Nephron (organoid): ENCODE data around the gene ZNF555.

ENCODE experiments used
- H3K27ac Mint-ChIP-seq, 3 experiments: 2 replicates each; pipeline ENCODE4 v1.8.0; 2020; ENCODE audit warnings: mixed read lengths in 3 of 3, mild to moderate bottlenecking in 2 of 3, moderate library complexity in 1 of 3
- H3K27me3 Mint-ChIP-seq: 2 replicates; pipeline ENCODE4 v1.8.0; 2021; ENCODE audit warnings: low read depth, mild to moderate bottlenecking, moderate library complexity, mixed read lengths
- H3K36me3 Mint-ChIP-seq: 2 replicates; pipeline ENCODE4 v1.8.0; 2020; ENCODE audit warnings: low read depth, mixed read lengths
- H3K4me1 Mint-ChIP-seq: 2 replicates; pipeline ENCODE4 v1.8.0; 2020; ENCODE audit warnings: mixed read lengths
- H3K4me3 Mint-ChIP-seq, 3 experiments: 2 replicates each; pipeline ENCODE4 v1.8.0; 2020; ENCODE audit warnings: mild to moderate bottlenecking in 3 of 3, mixed read lengths in 3 of 3, moderate library complexity in 2 of 3
- H3K9me3 Mint-ChIP-seq: 2 replicates; pipeline ENCODE4 v1.8.0; 2020; ENCODE audit warnings: mixed read lengths
- TF ChIP-seq, protein P1 (sequence below), 3 experiments: fragments of 200-600 bp; sonication (generic); IDR thresholded peaks; one replicate each; pipeline ENCODE4 v1.5.0; 2021; ENCODE audit warnings: antibody characterized with exemption in 3 of 3; ENCODE audit not compliant: unreplicated experiment in 3 of 3

The ZNF555 gene

GRCh38 chr19:2834294-2834871 lies 6.9 kb upstream of the ZNF555 start:
- H3K27me3 Mint-ChIP-seq = no peaks in the 10 kb centered on the region
- H3K9me3 Mint-ChIP-seq = peaks cover 62% of the 10 kb centered on the region
- no peaks in the 10 kb centered on the region for H3K4me1 Mint-ChIP-seq
- no peak overlapping the region for H3K27ac Mint-ChIP-seq
- H3K4me3 Mint-ChIP-seq = no peak overlapping the region
- H3K36me3 Mint-ChIP-seq = peaks cover 93% of the 10 kb centered on the region
- TF ChIP-seq, protein P1, sequence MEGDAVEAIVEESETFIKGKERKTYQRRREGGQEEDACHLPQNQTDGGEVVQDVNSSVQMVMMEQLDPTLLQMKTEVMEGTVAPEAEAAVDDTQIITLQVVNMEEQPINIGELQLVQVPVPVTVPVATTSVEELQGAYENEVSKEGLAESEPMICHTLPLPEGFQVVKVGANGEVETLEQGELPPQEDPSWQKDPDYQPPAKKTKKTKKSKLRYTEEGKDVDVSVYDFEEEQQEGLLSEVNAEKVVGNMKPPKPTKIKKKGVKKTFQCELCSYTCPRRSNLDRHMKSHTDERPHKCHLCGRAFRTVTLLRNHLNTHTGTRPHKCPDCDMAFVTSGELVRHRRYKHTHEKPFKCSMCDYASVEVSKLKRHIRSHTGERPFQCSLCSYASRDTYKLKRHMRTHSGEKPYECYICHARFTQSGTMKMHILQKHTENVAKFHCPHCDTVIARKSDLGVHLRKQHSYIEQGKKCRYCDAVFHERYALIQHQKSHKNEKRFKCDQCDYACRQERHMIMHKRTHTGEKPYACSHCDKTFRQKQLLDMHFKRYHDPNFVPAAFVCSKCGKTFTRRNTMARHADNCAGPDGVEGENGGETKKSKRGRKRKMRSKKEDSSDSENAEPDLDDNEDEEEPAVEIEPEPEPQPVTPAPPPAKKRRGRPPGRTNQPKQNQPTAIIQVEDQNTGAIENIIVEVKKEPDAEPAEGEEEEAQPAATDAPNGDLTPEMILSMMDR (IDR thresholded peaks at IDR 0.05; ENCODE audit: unreplicated experiment in 3 of 3) = no peak

GRCh38 chr19:2837430-2837829 lies 3.8 kb upstream of the ZNF555 start:
- Mint-ChIP-seq H3K4me3 (no peak overlapping the region), H3K4me1 (peaks cover 4% of the 10 kb centered on the region), H3K27ac (no peak overlapping the region), H3K9me3 (peaks cover 50% of the 10 kb centered on the region), H3K27me3 (no peaks in the 10 kb centered on the region), H3K36me3 (peaks cover 80% of the 10 kb centered on the region)
- TF ChIP-seq, protein P1 (IDR thresholded peaks at IDR 0.05; ENCODE audit: unreplicated experiment in 3 of 3) = no peak

- Mint-ChIP-seq H3K4me3 (peak overlapping the region; percentile 84 to 93 (median 93)), H3K27me3 (no peaks in the 10 kb centered on the region), H3K4me1 (peaks cover 23% of the 10 kb centered on the region), H3K36me3 (peaks cover 74% of the 10 kb centered on the region), H3K9me3 (peaks cover 25% of the 10 kb centered on the region), H3K27ac (peak overlapping the region; percentile 21 to 74 (median 73))
- TF ChIP-seq, protein P1 (IDR thresholded peaks at IDR 0.05; ENCODE audit: unreplicated experiment in 3 of 3) = no peak
These were observed 740 bp downstream of the ZNF555 start for GRCh38 chr19:2841855-2842574.

GRCh38 chr19:2845107-2845506 lies 3.8 kb downstream of the ZNF555 start:
- Mint-ChIP-seq H3K9me3 (peaks cover 37% of the 10 kb centered on the region), H3K4me1 (peaks cover 26% of the 10 kb centered on the region), H3K4me3 (peak overlapping the region; percentile 34 to 80 (median 53)), H3K27ac (peak overlapping the region in 1 of 3 experiments; percentile 28), H3K36me3 (peaks cover 84% of the 10 kb centered on the region), H3K27me3 (no peaks in the 10 kb centered on the region)
- TF ChIP-seq, protein P1 (IDR thresholded peaks at IDR 0.05; ENCODE audit: unreplicated experiment in 3 of 3) = no peak

GRCh38 chr19:2846180-2846894 lies 5.1 kb downstream of the ZNF555 start:
- TF ChIP-seq, protein P1 (IDR thresholded peaks at IDR 0.05; ENCODE audit: unreplicated experiment in 3 of 3) = no peak
- H3K4me3 Mint-ChIP-seq = peak overlapping the region in 2 of 3 experiments; percentile 60 to 67
- peak overlapping the region; percentile 3 to 67 (median 39) for H3K27ac Mint-ChIP-seq
- no peaks in the 10 kb centered on the region for H3K27me3 Mint-ChIP-seq
- H3K36me3 Mint-ChIP-seq = peaks cover 86% of the 10 kb centered on the region
- H3K4me1 Mint-ChIP-seq = peaks cover 26% of the 10 kb centered on the region
- peaks cover 47% of the 10 kb centered on the region for H3K9me3 Mint-ChIP-seq
